Mucosa of descending colon (tissue), 3 donors: ENCODE data around the gene LTBP3. TPM values are rescaled to one million over a fixed set of nuclear protein-coding genes. Genes with fewer than 3 reads are reported as not detected.

Source experiments
- ATAC-seq: fragments of 200-7000 bp; cut with Tn5 transposase; one replicate; pipeline ENCODE4 v1.9.1; 2020; ENCODE audit warnings: mild to moderate bottlenecking, moderate library complexity
- DNase-seq, 3 donors: peaks; one replicate each; pipeline ENCODE4 v3.0.0-alpha.2; 2020
- H3K36me3 ChIP-seq: fragments of 200-600 bp; one replicate; pipeline ENCODE4 v1.8.0; 2021; ENCODE audit warnings: low read depth, mild to moderate bottlenecking
- H3K4me1 ChIP-seq: fragments of 200-600 bp; one replicate; pipeline ENCODE4 v1.8.0; 2021; ENCODE audit warnings: low read depth, mild to moderate bottlenecking
- H3K4me3 ChIP-seq: fragments of 200-600 bp; one replicate; pipeline ENCODE4 v1.8.0; 2021; ENCODE audit warnings: mild to moderate bottlenecking
- H3K9me3 ChIP-seq: fragments of 200-600 bp; one replicate; pipeline ENCODE4 v1.8.0; 2021; ENCODE audit warnings: mild to moderate bottlenecking
- CTCF ChIP-seq: fragments of 200-600 bp; IDR thresholded peaks from one replicate; pipeline ENCODE4 v1.8.0; 2022; ENCODE audit warnings: antibody characterized with exemption, mild to moderate bottlenecking
- intact Hi-C, 2 donors: fragments of 100-400 bp; cut with DNase I in 1 of 2; cut with micrococcal nuclease in 1 of 2; formaldehyde crosslinking; loops; one replicate each; pipeline versions ENCODE4 v1.11.0 to v1.11.1; 2022; cut with DNase I, micrococcal nuclease
- total RNA-seq, 3 donors: library from RNA; stranded (reverse); fragmentation: NEBNext Ultra II Directional in 2 of 3; extraction: Animal tissue kit (Norgen Biotek cat#: 25700) in 2 of 3; gene quantifications; one replicate each; pipeline versions ENCODE4 v1.2.1 to v1.2.4, GENCODE V29; 2021 to 2023
- donor health status: DM: no; HTN: no; CAD: no; lungs with moderate emphysema.
- donor health status: DM: no; HTN: no; CAD: no.
- donor health status: DM: no; HTN: yes; CAD: no.

The LTBP3 gene
- total RNA-seq, 3 donors from 2014 or later = 22.6 to 133 (median 36.7) TPM

- Histone ChIP-seq H3K4me1 (peaks cover 63% of the 10 kb centered on the region), H3K9me3 (no peaks in the 10 kb centered on the region), H3K4me3 (peak within 1 kb of the TSS; percentile 54), H3K36me3 (no peaks in the 10 kb centered on the region)
- intact Hi-C loops = no loop called here
- DNase-seq (peak; percentile 96), ATAC-seq (peak; percentile 40)
- no peak for TF ChIP-seq CTCF
These were observed 14.3 kb upstream of the LTBP3 start, which contains the start of gene FAM89B for GRCh38 chr11:65572356-65573051. TSS of gene FAM89B (plus strand) at chr11:65572538. CDS start at chr11:65572670, 132 bp downstream.

GRCh38 chr11:65571940-65572339, 13.8 kb upstream of the LTBP3 start:
- intact Hi-C loops = no loop called here
- no peak for DNase-seq
- TF ChIP-seq CTCF = no peak
- H3K9me3 ChIP-seq = no peaks in the 10 kb centered on the region
- H3K4me3 ChIP-seq = no peak overlapping the region
- no peak for ATAC-seq
- H3K36me3 ChIP-seq = no peaks in the 10 kb centered on the region
- H3K4me1 ChIP-seq = peaks cover 60% of the 10 kb centered on the region

GRCh38 chr11:65571420-65571819, 13.3 kb upstream of the LTBP3 start:
- Histone ChIP-seq H3K36me3 (no peaks in the 10 kb centered on the region), H3K4me1 (peaks cover 55% of the 10 kb centered on the region), H3K4me3 (no peak overlapping the region), H3K9me3 (no peaks in the 10 kb centered on the region)
- intact Hi-C loops = no loop called here
- ATAC-seq (no peak), DNase-seq (no peak)
- no peak for TF ChIP-seq CTCF

- peaks cover 53% of the 10 kb centered on the region for H3K4me1 ChIP-seq
- ATAC-seq = peak; percentile 79
These were observed 12.1 kb upstream of the LTBP3 start, which contains the start of gene ZNRD2 for GRCh38 chr11:65569973-65570918. TSS of gene ZNRD2 (plus strand) at chr11:65570477. CDS start at chr11:65570492, 15 bp downstream.

More at GRCh38 chr11:65569973-65570918, 12.1 kb upstream of the LTBP3 start, which contains the start of gene ZNRD2:
- peak; percentile 97 to 100 (median 97) for DNase-seq
- Histone ChIP-seq H3K9me3 (no peaks in the 10 kb centered on the region), H3K36me3 (no peaks in the 10 kb centered on the region), H3K4me3 (peak within 1 kb of the TSS; percentile 54)
- peak; percentile 32 for TF ChIP-seq CTCF
- intact Hi-C loops = no loop called here
